ENCODE measurements around the gene ZIC5. TPM values are rescaled to one million over a fixed set of nuclear protein-coding genes. Genes with fewer than 3 reads are reported as not detected.

Gene ZIC5
- total and polyA plus RNA-seq, 2 of the 4 experiments (the other 2 are of a cell fraction) = not detected

DNA sequence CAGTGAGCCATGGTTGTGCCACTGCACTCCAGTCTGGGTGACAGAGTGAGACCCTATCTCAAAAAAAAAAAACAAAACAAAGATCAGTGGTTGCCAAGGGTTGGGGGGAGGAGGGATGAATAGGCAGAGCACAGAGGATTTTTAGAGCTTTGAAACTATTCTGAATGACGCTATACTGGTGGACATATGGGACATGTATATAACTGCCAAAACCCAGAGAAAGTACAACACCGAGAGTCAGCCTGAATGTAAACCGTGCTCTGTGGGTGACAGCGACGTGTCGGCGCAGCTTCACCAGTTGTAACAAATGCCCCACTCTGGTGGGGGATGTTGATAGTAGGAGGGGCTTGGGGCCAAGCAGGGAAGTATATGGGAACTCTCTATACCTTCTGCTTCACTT lies 32.9 kb downstream of the ZIC5 start:
- Histone ChIP-seq H3K9ac (ENCODE audit: low read depth, low read length) (no peak overlapping the region), H3K4me1 (ENCODE audit: control insufficient read depth, insufficient read depth, low read length) (no peaks in the 10 kb centered on the region), H3K18ac (ENCODE audit: low read depth, low read length) (no peak overlapping the region), H2AK9ac (replicated peaks; ENCODE audit: low read depth, low read length, poor library complexity) (no peak overlapping the region), H3K23ac (ENCODE audit: low read depth, low read length) (no peak overlapping the region), H4K8ac (ENCODE audit: low read depth in 2 of 2, low read length in 2 of 2) (no peak overlapping the region), H3K9me3 (ENCODE audit: control insufficient read depth, insufficient read depth, low read length) (no peaks in the 10 kb centered on the region), H3K79me1 (ENCODE audit: low read depth in 1 of 2, low read length in 2 of 2) (no peaks in the 10 kb centered on the region), H2BK20ac (ENCODE audit: low read depth, low read length) (no peak overlapping the region), H3K36me3 (ENCODE audit: control insufficient read depth, insufficient read depth, low read length) (no peaks in the 10 kb centered on the region), H4K5ac (ENCODE audit: low read depth, low read length) (no peak overlapping the region), H3K27me3 (ENCODE audit: control insufficient read depth, insufficient read depth, low read length) (peaks cover 11% of the 10 kb centered on the region; the same call in 1 of the 2 replicates), H2BK120ac (ENCODE audit: low read depth, low read length) (no peak overlapping the region), H3K27ac (ENCODE audit: insufficient read depth, low read length) (no peak overlapping the region), H2BK15ac (ENCODE audit: low read depth, low read length) (no peak overlapping the region), H3K4me3 (ENCODE audit: insufficient read depth, low read depth, low read length) (no peak overlapping the region), H2BK5ac (ENCODE audit: low read depth, low read length, poor library complexity, severe bottlenecking) (no peak overlapping the region), H3K9me1 (ENCODE audit: insufficient read depth, low read length) (no peaks in the 10 kb centered on the region), H3K14ac (replicated peaks; ENCODE audit: low read depth, low read length) (no peak overlapping the region), H3K4me2 (ENCODE audit: low read depth, low read length) (no peak overlapping the region), H4K91ac (ENCODE audit: insufficient read depth, low read depth, low read length) (no peak overlapping the region), H4K20me1 (ENCODE audit: insufficient read depth, low read length) (no peaks in the 10 kb centered on the region), H3K56ac (ENCODE audit: extremely low read depth, insufficient read depth, low read length) (no peak overlapping the region), H3K4ac (ENCODE audit: low read depth, low read length) (no peak overlapping the region), H2AFZ (replicated peaks; ENCODE audit: low read length, poor library complexity) (no peak overlapping the region), H2AK5ac (ENCODE audit: low read depth, low read length) (no peak overlapping the region)
- BruUV-seq (replicated peaks) = no TSS peak
- ATAC-seq (ENCODE audit: low read depth) = no peak
- 0% methylated on average over 1 of the region's 7 CpGs; no CpG with 5 or more reads in 1 of the 2 experiments for WGBS, 2 experiments (ENCODE audit: extremely low coverage in 2 of 2, insufficient read length in 1 of 2)
- ChIA-PET CTCF (interaction anchor here (0.6 kb wide), 1 partner anchor 277 kb away, joined by 5 read pairs; no protein-coding TSS in a partner anchor), POLR2A (ENCODE audit: unreplicated experiment) (no interaction called here)
- intact Hi-C loops (cut with micrococcal nuclease) (no loop called here), in situ Hi-C loops (cut with MboI; ENCODE audit: low sequenced_read_pairs) (no loop called here), dilution Hi-C loops (cut with HindIII; ENCODE audit: low sequenced_read_pairs, unreplicated experiment) (no loop called here)
- DNase-seq = no peak
- TF ChIP-seq CHD1 (IDR thresholded peaks at IDR 0.05; ENCODE audit: low read depth, low read length) (no peak), RFX5 (IDR thresholded peaks at IDR 0.05; ENCODE audit: low read depth, low read length) (no peak), POLR2A (IDR thresholded peaks at IDR 0.05; ENCODE audit: low read depth, low read length) (no peak), SMC3 (IDR thresholded peaks at IDR 0.05; ENCODE audit: low read depth, low read length) (no peak), FOS (IDR thresholded peaks at IDR 0.05; ENCODE audit: low read depth, low read length) (no peak)
